Stimulated activated CD4-positive, alpha-beta T cell treated with anti-CD3 and anti-CD28 coated beads, Interleukin-4, amount 100 ng/mL, for 1 hour (primary cell): Measurements from ENCODE around the gene RIC8A.
"Not testable (repeated sequence)": the region's sequence is repeated elsewhere in the genome, so short reads cannot be mapped to it uniquely, and the experiment has no call there.

ENCODE experiments used
- DNase-seq: peaks from one replicate; pipeline ENCODE4 v3.0.0-alpha.2; 2020

The RIC8A gene

GRCh38 chr11:220641-221215 is 13.2 kb downstream of the RIC8A start:
- DNase-seq = not testable (repeated sequence)

DNA sequence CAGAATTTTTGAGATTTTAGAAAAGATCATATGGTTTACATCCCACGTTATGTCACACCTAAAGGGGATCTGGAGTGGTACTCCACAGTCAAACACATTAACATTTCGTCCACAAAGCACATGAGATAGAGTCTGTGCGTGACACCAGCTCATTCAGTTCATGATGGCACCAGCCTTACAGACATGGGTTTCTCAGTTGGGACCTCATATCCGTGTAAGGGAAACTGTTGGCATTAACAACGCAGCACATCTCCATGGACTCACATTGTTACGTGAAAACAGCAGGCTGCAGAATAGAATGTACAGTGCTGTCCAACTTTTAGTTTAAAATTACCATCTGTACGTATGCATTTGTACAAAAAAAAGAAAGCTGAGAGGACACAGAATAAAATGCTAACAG is 14.0 kb downstream of the RIC8A start:
- no peak for DNase-seq

GRCh38 chr11:221998-222789 is 14.7 kb downstream of the RIC8A start:
- no peak for DNase-seq

DNA sequence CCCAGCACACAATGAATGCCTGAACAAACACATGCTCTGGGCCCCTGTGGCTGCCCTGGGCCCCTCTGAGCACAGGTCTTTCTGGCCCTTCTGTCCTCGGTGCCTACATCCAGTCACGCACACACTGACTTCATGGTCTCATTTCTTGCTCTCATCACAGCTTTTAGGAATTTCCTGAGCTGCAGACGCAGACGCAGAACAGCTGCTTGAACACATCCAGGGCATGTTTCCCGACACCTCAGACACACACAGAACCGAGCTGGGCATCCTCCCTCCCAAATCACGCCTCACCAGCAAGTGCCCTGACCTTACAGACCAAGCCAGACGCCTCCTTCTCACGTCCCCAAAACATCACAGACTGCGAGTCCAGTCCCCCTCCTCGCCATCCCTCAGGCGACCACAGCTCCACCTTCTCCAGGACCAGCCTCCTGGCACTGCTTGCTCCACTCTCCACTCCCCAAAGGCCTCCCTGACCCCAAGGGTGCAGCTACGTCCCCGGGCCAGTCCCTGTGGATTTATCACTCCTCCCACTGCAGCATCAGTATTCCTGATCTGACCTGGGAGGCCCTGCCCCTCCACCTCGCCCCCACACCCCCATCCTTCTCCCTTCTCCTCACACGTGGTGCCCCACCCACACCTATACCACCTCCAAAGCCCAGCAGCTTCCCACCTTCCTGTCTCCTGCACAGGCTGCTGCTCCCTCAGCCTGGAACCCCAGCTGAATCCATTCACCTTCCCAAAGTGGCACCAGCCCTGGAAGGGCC is 15.7 kb downstream of the RIC8A start:
- DNase-seq = no peak

DNA sequence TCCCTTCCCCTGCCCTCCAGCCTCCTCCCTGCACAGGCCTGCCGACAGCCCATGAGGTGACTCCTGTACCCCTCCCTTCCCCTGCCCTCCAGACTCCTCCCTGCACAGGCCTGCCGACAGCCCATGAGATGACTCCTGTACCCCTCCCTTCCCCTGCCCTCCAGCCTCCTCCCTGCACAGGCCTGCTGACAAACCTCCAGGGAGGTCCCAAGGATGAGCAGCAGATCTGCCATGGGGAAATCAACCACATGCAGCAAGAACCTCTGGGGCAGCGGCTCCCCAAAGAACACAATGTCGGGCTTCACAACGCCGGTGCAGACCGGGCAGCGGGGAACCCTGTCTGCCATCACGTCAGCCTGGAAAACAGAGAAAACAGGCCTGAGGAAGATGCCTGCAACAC is 16.4 kb downstream of the RIC8A start:
- no peak for DNase-seq

- DNase-seq = no peak
These were observed 16.9 kb downstream of the RIC8A start for GRCh38 chr11:224424-224823.

DNA sequence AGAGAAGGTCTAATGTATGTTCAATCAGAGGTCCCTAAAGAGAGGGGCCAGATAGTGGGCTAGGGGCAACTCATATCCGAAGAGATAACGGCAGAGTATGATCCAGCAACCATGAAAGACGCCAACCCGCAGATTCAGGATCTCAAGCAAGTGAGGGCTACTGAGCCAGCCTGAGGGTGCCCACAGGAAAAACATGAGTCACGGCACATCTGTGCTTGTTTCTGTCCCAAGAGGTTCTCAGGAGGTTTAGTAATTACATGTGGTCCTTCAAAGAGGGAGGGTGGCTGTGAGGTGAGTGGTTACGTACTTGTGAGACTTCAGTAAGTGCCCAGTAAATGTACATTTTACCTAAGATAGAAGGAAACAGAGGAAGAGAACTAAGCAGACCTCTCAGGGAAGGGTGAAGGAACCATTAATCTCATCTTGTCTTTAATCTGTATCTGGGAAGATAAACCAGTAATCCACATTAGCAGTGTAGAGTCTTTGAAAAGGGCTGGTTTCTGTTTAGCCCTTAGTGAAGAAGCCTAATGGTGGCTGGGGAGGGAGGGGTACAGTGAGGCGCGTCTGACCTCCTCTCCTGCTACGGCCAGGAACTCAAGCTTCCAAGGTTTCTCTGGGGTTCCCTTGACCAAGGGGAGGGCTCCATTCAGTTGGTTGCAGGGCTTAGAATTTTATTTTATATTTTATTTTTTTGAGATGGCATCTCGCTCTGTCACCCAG is 18.4 kb downstream of the RIC8A start:
- no peak for DNase-seq

DNA sequence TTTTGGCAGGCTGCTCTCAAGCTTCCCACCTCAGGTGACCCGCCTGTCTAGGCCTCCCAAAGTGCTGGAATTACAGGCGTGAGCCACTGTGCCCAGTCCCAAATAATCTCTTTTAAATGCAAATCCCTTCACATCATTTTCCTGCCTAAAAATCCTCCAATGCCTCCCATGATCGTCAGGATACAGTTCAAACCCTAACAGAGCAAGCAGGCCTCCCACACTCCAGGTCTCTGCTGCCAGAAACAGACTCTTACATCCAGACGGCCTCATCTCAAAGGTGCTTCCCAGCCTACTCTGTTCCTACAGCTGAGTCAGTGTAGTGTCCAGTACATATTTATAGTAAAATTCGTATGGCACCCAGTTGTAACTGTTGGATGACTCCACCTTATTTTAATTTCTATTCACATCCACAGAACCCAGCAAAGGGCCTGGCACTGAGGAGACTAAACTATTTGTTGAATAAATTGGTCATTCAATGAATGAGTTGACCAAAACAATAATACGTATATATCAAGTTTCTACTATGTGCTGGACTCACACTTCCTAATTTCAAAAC is 20.4 kb downstream of the RIC8A start:
- DNase-seq = no peak

DNA sequence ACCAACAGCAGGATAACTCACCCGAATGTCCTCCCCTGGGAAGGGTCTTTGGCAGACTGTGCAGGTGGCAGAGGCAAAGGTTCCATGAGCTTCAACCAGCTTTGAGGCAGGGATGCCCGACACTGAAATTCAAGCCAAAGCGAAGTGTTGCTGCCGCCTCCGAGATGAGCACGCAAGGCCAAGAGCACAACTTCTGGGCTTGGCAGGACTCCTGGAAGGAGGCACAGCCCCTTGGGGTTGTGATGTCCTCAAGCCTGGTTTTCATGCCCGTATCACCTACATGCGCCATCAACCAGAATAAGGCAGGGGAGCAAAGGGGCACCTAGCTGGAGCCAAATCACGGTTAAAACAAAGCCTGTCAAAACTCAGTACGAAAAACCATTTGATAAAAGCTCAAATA is 22.9 kb downstream of the RIC8A start:
- no peak for DNase-seq

DNA sequence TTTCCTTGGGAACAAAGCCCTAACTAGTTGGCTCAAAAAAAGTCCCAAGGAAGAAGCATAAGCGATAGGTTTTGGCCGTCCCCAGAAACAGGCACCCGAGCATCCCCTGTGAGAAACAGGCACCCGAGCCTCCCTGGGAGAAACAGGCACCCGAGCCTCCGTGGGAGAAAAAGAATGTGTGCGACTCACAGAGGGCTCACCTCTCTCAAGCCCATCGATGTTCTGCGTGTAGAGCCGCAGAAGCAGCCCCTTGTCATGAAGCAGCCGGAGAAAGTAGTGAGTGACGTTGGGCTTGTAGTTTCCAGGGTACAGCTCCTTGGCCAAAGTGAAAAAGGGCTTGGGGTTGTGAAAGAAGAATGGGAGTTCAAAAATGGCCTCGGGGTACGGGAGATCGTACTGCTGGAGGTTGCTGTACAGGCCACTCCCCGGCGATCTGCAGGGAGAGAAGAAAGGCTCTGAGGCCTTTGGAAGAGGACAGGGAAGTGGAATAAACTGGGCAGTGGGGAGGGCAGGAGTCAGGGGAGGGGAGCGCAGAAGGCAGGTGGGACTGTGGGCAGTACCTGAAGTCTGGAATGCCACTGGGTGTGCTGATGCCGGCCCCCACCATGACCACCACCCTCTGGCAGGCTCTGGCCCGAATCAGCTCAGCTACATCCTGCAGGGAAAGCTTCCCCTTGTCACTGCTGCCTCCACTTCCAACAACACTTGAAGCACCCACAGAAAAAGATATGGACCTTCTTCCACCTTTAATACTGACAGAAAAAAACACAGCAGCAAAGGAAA is 25.5 kb downstream of the RIC8A start:
- no peak for DNase-seq

- no peak for DNase-seq
These were observed 27.7 kb downstream of the RIC8A start for GRCh38 chr11:235180-235579.

GRCh38 chr11:235609-235996 is 28.1 kb downstream of the RIC8A start:
- DNase-seq = peak; percentile 66

DNA sequence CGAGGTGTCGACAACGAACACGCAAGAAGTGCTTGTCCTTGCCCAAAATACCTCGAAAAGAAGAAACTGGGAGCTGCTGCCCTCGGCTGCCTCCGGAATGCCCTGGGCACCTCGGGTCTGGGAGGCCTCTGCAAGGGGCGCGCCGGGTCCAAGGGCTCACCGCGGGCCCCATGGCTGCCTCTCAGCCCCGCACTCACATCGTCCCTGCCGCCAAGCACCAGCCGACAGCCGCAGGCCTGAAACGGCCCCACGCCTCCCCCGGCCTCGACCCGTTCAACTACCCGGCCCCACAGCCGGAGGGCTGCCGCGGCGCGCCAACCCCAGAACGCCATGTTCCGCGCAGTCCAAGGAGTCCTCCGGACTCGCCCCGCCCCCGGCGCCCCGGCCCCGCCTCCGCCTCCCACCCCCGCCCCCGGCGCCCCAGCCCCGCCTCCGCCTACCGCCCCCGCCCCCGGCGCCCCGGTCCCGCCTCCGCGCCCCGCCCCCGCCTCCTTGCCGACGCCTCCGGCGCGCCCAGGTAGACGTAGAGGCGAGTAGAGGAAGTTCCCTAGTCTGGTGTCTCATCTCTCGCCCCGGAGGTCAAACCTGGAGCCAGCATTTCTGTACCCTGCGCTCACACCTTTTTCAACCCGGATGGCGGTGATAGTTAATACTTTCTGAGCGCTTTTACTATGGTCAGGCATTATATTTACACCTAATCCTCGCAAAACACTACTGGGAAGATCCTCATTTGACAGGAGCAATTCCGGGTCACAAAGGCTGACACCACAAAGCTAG is 28.7 kb downstream of the RIC8A start, which contains the start of gene SIRT3:
SIRT3 (minus strand) TSS at position 346 of the 777 bp plus-strand sequence; CDS start at position 332, 14 bp downstream.
- DNase-seq = peak; percentile 76

GRCh38 chr11:236774-237767 is 29.6 kb downstream of the RIC8A start, which contains the start of gene PSMD13:
PSMD13 (plus strand) TSS chr11:236976; CDS start chr11:237050, 74 bp downstream.
- peak; percentile 89 for DNase-seq

- DNase-seq = not testable (repeated sequence)
These were observed 30.8 kb downstream of the RIC8A start for GRCh38 chr11:238346-238745.

DNA sequence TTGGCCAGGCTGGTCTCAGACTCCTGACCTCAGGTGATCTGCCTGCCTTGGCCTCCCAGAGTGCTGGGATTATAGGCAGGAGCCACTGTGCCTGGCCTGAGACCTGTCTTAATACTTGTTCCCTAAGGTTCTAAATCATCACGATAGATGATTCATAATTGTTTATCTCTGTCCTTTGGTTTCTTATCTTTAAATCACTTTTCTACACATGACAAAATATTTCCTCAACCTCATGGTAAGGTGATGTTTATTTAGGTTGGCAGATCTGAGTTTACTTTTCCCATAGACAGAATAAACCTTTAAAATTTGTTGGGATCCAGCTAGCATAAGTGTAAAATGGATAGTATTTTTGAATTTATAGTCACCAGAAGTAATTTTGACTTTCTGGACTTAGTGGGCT is 32.8 kb downstream of the RIC8A start:
- no peak for DNase-seq

- no peak for DNase-seq
These were observed 34.1 kb downstream of the RIC8A start for GRCh38 chr11:241634-242033.

DNA sequence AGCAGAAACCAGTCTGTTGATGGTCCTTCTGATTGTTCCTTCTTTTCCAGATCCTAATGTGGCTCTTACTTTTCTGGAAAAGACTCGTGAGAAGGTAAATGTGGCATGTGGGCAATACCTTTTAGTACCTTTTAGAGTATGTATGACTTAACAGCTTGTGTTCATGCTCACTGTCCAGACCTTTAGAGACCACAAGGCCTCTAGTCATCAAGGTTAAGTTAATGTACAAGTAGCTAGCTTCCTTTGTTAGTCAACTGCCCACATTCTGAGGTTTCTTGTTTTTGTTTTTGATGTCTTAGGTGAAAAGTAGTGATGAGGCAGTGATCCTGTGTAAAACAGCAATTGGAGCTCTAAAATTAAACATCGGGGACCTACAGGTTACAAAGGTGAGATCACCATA is 36.9 kb downstream of the RIC8A start:
- DNase-seq = no peak

DNA sequence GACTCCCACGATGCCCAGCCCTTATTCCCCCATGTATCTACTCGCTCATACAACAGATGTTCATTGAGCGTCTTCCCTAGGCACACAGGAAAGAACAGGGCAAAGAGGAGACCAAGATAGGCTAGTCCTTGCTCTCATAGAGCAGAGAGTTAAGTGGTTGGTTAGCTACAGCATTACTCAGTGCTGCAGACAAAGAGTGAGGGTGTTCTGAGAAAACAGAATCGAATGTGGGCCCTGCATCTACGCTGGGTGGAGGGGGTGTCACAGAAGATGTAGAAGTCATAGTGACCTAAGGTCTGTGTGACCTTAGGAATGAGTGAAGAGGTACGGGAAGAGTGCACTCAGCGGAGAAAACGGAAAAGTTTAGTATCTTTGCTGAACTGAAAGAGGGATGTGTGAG is 41.6 kb downstream of the RIC8A start:
- no peak for DNase-seq

DNA sequence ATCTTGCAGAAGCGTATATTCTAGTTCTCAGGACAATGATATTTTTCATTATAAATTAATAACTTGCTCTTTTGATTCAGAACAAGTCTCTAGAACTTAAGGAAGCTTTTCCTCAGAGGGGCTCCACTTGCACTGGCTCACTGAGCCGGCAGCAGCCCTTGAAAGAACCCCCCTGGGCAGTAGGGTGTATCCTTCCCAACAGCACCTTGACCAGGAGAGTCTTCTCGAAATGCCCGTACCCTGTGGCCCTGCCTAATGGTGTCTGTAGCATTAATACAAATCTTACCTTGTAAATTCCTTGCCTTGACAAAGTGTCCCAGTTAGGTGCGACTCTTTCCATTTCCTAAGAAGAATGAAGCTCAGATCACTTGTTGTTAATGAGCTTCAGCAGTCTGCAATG is 42.8 kb downstream of the RIC8A start:
- DNase-seq = no peak
